Measurements from ENCODE around the gene C1orf159.

The C1orf159 gene

DNA sequence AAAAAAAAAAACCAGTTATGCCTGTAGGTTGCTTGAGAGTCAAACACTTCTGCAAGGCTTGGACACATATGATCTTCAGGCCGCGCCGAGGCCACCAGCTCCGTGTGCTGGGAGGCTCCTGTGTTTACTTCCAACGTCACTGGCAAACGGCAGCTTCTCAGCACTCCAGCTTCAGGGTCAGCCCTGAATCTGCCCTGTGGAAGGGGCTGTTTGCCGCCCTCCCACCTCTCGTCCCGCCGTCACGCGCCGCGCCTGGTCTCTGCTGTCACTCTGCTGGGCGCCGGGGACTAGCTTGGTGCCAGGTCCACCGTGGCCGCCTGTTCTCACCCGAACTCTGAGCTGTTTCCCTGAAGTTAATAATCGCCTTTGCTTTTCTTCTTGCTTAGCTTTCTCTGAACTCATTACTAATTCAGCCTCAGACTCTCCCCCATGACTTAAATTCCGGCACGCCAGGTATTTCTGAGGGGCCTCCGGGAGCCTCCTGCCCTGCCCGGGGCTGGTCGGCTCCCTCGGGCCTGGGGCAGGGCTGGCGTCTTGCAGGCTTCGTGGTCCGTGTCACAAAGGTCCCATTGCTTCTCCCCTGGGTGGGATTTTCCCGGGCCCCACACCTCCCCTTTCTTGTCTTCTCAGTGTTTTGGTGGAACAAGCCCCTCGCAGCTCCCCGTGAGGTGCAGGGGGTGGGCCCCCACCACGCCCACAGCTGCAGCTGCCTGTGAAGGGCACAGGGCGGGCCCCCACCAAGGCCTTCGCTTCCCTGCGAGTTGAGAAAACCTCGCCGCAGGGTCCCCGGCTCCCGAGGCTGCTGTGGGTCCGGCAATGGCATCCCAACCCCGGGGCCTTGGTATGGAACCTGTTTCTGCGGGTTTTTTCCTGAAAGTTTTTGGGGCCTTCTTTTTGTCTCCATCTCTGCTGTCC lies 14.6 kb upstream of the C1orf159 start:
- DNase-seq = no peak

GRCh38 chr1:1129381-1129821 lies 13.5 kb upstream of the C1orf159 start:
- DNase-seq = no peak

DNA sequence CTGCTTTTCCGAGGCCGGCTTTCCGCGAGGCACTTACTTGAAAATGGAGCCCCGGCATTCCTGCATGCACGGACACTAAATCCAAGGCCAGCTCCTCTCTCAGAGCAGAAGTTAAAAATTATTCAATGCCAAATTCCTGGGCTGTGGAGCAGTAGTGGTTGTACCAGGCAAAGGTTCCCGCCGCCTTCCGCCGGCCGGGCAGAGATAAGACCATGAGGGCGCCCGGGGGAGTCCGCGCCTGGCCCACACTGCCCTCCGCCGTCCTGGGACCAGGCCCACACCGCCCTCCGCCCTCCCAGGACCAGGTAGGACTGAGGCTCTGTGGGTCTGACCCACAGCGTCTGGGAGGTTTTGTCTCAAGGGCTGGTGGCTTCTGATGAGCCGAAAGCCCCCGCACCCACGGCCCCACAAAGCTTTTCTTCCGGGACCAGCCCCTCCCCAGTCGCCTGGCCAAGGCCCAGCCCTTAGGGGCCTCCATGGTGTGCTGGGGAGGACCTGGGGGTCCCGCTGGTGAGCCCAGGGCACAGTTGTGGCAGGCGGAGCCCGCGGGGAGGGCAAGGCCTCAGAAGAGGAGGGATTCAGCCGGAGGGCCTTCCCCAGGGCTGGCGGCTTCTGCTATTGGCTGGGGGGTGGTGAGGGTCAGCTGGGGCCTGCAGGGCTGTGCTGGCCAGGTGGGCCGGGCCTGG lies 12.7 kb upstream of the C1orf159 start:
- no peak for DNase-seq

GRCh38 chr1:1127551-1128451 lies 11.9 kb upstream of the C1orf159 start:
- DNase-seq = no peak

GRCh38 chr1:1125945-1126344 lies 10.1 kb upstream of the C1orf159 start:
- DNase-seq = no peak

- DNase-seq = no peak
These were observed 9.1 kb upstream of the C1orf159 start for GRCh38 chr1:1124786-1125642.

DNA sequence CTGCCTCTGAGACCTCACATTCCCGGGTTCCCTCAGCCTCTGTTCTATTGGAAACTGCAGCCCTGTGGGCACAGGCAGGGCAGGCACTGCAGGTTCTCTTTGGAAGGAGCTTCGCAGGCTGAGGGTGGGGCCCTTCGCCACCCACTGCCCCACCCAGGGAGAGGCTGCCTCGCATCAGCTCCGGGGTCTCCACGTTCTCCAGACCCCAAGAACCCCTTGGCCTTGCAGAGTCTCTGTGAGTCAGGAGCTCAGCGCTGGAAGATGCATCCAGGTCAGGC lies 8.6 kb upstream of the C1orf159 start:
- DNase-seq = no peak

- DNase-seq = no peak
These were observed 8.0 kb upstream of the C1orf159 start for GRCh38 chr1:1123581-1124507.

DNA sequence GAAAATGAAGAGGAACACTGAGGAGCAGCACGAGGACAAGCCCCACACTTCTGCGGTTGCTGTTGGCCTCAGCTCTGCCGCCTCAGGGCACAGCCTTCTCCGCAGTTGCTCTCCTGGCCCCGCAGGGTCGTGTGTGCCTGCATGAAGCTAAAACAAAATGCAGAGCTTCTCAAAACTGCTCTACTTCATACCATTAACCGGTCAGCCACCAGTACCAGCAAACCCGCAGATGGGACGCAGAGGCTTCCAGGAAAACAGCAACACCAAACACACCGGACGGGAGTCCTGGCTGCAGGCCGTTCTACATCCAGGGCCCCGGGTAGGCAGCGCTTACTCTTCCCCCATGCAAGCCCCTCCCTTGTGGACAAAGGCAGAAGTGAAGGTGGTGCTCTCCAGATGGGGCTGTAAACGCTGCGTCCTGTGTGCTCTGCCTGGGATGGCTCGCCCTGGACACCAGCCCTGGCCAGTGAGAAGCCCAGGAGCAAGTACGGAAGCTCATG lies 7.1 kb upstream of the C1orf159 start:
- no peak for DNase-seq

- DNase-seq = peak; percentile 82
These were observed 6.4 kb upstream of the C1orf159 start for GRCh38 chr1:1122078-1122811.

DNA sequence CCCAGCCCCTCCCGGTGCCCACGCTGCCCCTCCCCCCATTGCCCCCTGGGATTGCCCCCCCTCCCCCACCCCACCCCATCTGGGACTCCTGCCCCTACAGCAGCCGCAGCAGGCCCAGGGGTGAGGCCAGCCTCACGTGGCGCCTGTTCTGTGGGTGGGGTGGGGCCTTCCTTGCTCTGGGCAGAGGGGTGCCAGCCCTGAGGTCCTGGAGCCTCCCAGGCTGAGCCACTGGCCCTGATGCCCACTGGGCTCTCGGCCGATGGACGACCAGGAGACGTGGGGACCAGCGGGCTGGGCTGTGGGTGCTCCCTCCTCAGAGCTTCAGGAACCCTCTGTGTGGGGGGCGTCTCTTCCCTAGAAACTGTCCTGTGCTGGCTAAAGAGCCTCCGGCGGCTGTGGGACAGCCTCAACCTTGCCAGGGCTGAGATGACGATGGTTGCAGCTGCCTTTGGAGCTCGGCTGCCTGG lies 5.8 kb upstream of the C1orf159 start:
- DNase-seq = no peak

- no peak for DNase-seq
These were observed 5.1 kb upstream of the C1orf159 start for GRCh38 chr1:1120866-1121591.

- DNase-seq = no peak
These were observed 4.2 kb upstream of the C1orf159 start for GRCh38 chr1:1120096-1120495.

DNA sequence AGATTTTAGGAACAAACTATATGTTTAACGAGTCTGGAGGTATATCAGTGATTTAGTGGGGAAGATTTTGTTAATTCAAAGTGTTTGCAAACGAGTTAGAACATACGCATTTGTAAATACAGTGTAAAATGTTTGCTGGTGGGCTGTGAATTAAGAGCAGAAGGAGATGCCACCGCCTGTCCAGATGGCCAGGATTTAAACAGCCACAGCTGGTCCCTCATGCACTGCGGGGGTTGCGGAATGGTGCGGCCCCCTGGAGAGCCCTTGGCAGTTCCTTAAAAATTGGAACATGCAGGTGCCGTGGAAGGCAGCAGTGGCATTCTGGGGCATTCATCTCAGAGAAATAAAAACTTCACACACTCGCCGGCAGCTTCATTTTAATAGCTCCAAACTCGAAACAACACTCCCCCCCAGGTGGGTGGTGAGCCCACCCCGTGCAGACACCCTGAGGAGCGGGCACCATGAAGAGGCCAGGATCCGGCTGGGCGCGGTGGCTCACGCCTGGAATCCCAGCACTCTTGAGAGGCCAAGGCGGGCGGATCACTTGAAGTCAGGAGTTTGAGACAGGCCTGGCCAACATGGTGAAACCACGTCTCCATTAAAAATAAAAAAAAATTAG lies 3.5 kb upstream of the C1orf159 start:
- no peak for DNase-seq

- DNase-seq = no peak
These were observed 3.0 kb upstream of the C1orf159 start for GRCh38 chr1:1118876-1119220.

DNA sequence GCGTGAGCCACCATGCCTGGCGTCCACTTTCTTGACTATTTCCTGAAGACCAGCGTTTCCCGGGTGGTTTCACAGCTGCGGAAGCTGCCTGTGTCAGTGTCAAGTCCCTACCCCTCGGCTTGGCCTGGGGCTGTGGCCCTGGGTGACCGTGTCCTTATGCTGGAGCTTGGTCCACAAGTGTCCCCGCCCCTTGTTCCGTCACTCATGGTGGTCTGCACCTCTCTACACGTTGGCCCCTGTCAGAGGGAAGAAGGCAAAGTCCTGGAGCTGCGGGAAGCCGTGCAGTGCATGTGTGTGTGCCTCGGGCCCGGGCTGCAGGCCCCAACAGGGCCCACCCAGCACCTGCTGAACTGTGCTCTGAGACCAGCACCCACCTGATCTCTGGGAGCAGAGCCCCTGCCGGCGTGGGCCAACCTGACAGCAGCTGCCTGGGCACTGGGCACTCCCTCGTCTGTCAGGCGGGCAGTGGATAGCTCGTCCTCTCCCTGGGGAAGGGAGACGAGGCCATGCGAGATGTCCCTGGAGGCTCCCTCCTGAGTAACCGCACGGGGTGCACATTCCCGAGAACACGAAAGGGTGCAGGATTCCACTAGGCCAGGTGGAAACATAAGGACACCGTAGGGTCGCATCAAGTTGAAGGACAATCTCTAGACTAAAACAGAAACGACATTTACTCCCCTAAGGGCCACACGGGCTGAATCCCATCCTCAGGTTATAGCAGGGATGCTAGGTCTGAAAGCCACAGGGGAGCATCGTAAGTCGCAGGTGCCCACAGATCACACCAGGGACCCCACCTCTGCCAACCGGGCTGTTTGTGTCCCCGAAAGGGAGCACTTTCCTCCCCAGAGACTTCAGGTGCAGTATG lies 2.4 kb upstream of the C1orf159 start:
- DNase-seq = no peak

DNA sequence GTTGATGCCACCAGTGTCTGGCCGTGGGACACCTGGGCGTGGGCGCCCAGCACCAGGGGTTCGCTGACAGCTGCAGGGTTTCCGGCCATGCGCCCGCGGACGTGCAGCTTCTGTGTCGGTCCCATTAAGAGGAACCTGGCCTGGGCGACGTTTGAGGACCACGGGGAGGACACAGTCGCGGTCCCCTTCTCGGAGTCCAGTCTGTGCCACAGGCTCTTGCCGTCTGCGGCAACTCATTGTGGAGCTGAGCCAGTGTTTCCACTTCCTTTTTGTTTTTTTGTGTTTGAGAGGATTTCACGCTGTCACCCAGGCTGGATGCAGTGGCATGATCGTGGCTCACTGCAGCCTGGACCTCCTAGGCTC lies 1.6 kb upstream of the C1orf159 start:
- DNase-seq = no peak

Data from activated CD4-positive, alpha-beta T cell treated with anti-CD3 and anti-CD28 coated beads, Interleukin-2, amount 50 U/mL, for 16 hours (primary cell).